PC-9 (cell line): ENCODE data around the gene ROBO1.

Source experiments
- EZH2 ChIP-seq: fragments of 200-600 bp; sonication (generic); IDR thresholded peaks from 2 replicates; pipeline ENCODE4 v1.8.0; 2017; ENCODE audit warnings: antibody characterized with exemption, low read depth
- TF ChIP-seq, protein P1 (sequence below): fragments of 200-600 bp; sonication (generic); conservative IDR thresholded peaks from 2 replicates; pipeline ENCODE4 v1.6.1; 2017; ENCODE audit warnings: mixed run types, antibody characterized with exemption, mild to moderate bottlenecking, moderate library complexity

DNA sequence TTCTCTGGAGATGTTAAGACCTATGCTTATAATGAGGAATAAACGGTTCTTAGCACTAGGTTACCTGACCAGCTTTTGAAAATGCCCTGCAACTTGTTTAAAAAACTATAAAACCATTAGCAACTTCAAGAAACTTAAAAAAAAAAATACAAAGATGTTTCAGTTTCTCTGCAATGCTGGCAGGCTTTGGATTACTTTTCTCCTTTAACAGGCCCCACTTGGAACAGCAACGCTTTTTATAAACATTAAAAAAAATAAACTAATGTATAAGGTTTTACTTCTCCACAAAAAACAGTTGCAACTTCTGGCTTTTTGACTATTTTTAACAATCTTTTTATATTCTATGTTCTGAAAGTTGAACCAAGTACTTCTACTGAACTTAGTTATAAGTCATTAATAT, 1006.7 kb downstream of the ROBO1 start:
- TF ChIP-seq, protein P1, sequence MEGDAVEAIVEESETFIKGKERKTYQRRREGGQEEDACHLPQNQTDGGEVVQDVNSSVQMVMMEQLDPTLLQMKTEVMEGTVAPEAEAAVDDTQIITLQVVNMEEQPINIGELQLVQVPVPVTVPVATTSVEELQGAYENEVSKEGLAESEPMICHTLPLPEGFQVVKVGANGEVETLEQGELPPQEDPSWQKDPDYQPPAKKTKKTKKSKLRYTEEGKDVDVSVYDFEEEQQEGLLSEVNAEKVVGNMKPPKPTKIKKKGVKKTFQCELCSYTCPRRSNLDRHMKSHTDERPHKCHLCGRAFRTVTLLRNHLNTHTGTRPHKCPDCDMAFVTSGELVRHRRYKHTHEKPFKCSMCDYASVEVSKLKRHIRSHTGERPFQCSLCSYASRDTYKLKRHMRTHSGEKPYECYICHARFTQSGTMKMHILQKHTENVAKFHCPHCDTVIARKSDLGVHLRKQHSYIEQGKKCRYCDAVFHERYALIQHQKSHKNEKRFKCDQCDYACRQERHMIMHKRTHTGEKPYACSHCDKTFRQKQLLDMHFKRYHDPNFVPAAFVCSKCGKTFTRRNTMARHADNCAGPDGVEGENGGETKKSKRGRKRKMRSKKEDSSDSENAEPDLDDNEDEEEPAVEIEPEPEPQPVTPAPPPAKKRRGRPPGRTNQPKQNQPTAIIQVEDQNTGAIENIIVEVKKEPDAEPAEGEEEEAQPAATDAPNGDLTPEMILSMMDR, result no peak
- no peak for TF ChIP-seq EZH2
